HepG2 (cell line): ENCODE data around the gene CFAP210.

Experiments
- EP300 ChIP-seq, 3 experiments: sonication (generic) in 1 of 3; formaldehyde crosslinking in 1 of 3; IDR thresholded peaks; 2 replicates each; pipeline versions ENCODE4 v1.5.1 to v1.6.1; 2011 to 2020; ENCODE audit warnings: low read depth in 2 of 3, low read length in 2 of 3, borderline replicate concordance in 1 of 3, improper control_type of control experiment in 1 of 3, mild to moderate bottlenecking in 1 of 3, missing genetic modification reagents in 1 of 3, moderate library complexity in 1 of 3
- NFE2L1 ChIP-seq: sonication (generic); formaldehyde crosslinking; IDR thresholded peaks from 2 replicates; pipeline ENCODE4 v1.4.0; 2020; ENCODE audit warnings: missing genetic modification reagents, mild to moderate bottlenecking, borderline replicate concordance

DNA sequence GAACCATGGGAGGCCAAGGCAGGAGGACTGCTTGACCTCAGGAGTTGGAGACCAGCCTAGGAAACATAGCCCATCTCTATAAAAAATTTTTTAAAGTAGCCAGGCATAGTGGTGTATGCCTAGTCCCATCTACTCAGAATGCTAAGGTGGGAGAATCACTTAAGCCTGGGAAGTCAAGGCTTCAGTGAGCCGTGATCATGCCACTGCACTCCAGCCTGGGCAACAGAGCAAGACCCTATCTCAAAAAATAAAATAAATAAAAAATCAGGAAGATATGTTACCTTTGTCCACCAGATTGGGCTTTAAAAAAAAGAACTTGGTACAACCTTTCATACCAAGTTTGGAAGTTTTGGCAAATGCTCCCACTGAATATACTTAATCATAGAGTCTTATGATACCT is 35.3 kb downstream of the CFAP210 start:
- TF ChIP-seq EP300 (IDR thresholded peaks at IDR 0.05; ENCODE audit: low read depth in 2 of 2, low read length in 2 of 2) (no peak), EP300 (CRISPR knock-in tag; IDR thresholded peaks at IDR 0.05; ENCODE audit: borderline replicate concordance) (no peak), NFE2L1 (CRISPR knock-in tag) (no peak)
